Cerebellar cortex (tissue), 1 donor: ENCODE measurements around the gene DSCAML1.

Experiments
- DNase-seq: peaks from one replicate; pipeline ENCODE4 v3.0.0-alpha.2; 2015; ENCODE audit warnings: low spot score

DSCAML1 gene

DNA sequence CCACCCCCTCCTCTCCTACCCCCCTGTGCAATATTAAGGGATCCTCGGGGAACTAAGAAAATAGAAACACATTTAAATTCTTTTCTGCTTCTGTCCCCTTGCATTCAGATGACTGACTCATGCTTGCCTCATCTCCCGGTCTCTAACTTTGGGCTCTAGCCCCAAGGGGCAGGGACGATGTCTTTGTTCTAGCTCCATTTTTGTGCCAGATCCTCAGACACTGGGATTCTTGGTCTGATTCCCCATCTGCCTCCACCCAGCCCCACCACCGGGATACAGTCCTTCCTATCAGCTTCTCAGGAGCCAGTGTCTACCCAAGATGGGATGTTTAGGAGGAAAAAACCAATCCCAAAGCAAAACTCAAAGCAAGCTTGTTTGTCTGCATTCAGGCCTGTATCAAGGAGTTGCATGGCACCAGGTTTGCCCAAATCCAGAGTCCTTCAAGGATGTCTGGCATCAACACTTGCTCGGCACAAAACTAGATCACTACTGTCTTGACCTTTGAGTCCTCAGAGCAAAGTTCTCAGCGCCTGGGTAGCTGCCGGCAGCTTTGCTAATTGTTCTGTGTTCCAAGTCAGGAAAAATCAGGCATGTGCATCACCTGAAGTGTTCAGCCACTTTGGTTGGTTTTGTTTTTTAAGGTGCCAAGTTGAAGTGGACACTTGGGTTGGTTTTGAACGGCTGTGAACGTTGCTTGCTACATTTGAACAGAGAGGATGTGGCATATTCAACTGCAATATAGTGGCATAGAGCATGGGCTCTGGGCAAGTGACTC, 212.8 kb downstream of the DSCAML1 start:
- no peak for DNase-seq

DNA sequence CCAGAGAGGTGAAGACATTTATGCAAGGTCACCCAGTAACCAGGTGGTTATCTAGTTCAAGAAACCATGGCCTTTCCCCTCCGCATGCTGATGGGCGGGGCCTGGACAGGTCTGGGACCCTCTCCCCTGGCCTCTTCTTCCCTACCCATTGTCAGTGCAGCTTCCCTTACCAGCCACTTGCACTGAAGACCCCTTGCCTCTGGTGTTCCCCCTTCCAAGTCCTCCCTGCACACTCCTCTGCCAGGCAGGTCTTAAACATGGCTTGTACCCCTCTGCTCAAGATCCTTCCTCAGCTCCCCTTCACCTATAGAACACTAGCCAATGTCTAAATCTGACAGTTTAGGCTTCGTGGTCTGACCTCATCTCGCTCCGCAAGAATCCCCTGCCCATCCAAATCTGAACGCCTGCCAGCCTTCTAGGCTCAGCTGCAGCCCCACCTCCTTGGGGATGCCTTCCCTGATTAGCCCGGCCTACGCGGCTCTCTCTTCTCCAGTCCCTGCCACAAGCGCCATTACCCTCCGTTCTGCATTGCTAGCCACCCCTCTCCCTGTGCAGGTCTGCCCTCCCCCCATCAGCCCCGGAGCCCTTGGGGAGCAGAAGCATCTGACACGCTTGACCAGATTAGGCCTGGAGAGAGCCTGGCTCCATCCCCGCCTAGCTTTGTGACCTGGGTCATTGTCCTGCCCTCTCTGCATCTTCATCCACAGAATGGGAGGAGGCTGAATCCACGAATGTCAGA, 213.8 kb downstream of the DSCAML1 start:
- DNase-seq: no peak

DNA sequence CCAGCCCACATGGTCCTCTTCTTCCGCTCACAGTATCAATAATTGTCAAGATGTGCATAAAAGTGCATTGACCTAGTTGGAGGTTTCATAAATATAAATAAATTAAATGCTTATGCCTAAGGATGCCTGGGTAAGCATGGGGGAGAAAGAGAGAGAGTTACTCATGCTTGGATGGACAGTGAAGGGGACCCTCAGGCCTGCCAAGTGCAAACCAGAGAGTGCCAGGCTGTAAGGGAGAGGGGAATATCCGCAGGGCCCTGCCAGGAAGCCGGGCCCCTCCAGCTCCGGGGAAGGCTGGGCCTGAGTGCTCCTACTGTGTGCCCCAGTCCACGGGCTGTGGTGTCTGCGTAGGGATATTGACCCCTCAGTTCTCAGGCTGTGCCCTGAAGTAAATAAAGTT, 214.6 kb downstream of the DSCAML1 start:
- DNase-seq: no peak

DNA sequence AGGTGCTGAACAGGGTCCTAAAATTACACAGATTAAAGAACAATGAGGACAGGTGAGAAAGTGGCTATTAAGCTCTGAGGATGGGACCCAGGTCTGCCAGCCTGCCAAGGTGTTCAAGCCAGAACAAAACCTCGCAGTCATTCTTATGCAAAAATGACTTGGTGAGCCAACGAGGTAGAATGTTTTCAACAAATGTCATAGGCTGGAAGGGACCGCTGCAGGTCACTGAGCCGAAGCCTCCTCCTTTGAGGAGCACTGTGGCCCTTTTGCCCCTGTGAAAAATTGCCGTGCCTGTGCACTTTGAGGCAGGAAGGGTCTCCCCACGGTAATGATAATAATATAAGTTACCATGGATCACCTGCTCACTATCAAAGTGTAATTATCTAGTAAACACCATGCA, 216.2 kb downstream of the DSCAML1 start:
- no peak for DNase-seq

DNA sequence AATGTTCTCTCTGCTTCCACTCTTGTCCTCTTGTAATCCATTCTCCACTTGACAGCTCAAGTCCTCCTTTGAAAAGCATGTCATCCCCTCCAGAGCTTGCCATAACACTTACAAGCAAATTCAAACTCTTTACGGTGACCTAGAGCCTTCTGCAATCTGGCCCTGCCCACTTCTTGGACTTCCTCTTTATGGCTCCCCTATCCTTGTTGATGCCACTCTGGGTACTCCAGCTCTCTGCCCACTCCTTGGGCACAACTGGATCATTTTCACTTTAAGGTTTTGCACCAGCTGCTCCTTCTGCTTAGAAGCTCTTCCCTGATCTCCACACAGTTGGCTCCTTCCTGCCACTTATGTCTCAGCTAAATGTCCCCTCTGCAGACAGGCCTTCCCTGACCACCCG, 217.9 kb downstream of the DSCAML1 start:
- DNase-seq: no peak

DNA sequence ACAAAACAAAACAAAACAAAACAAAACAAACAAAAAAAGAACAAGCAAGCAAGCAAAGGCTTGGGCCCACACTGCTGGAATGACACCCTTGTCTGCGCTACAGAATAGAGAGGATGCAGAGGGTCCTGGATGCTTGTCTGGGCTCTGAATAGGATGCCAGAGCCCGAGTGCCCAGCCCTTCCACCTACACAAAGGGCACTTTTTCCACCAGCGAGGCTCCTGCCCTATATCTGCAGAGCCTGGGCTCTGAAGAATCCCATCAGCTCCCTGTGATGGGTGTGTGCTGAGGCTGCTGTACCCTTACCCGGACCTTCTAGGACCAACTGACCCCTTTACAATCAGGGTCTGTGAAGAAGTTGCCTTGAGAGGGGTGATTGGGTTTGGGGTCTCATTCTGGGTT, 221.2 kb downstream of the DSCAML1 start:
- no peak for DNase-seq

DNA sequence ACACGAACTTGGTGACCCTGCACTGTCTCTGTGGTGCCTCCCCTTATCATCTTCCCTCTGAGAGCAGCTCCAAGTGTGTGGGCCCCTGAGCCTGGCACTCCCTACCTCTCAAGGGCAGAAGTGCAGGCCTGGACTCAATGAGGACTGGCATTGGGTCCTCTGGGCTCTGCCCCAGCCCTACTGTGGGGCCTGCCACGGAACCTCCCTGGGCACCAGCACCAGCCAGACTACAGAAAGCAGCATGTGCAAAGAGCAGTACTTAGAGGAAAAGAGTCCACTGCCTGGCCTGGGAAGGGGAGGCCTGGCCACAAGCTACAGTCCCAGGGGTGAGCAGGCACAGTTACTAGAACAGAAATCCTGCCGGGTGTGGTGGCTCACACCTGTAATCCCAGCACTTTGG, 222.5 kb downstream of the DSCAML1 start:
- no peak for DNase-seq

DNA sequence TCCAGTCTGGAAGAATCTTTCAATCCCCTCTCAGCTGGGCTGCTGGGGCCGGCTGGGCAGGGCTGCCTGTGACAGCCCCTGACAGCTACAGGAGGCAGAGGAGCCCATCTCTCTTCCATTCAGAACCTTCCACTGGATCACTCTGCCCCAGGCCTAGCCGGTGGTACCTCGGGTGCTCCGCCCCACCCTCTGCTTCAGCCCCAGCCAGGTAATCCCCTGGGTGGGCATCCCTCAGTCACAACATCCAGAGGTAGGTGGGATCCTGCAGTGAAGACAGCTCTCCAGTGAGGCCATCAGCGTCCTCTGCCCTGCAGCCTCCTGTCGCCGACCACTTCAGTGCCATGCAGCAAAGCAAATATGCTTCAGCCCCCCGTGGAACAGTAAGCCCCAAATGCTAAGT, 223.7 kb downstream of the DSCAML1 start:
- no peak for DNase-seq

DNA sequence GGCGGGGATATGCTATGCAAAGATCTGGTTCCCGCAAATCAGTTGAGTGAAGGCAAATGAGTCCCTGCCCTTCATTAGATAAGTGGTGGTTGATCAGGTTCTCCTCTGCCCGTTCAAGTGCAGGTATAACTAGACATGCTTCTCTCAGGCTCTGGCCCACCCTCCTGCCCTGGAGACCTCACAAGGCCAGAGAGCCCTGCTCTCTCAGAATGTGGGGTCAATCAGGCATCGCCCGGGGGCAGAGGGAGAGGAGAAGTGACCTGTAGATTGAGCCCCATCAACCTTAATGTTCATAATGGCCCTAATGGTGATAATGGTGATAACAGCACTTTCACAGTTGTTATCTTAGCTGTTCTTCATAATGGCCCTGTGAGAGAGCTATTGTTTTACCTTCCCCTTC, 224.3 kb downstream of the DSCAML1 start:
- DNase-seq: no peak

DNA sequence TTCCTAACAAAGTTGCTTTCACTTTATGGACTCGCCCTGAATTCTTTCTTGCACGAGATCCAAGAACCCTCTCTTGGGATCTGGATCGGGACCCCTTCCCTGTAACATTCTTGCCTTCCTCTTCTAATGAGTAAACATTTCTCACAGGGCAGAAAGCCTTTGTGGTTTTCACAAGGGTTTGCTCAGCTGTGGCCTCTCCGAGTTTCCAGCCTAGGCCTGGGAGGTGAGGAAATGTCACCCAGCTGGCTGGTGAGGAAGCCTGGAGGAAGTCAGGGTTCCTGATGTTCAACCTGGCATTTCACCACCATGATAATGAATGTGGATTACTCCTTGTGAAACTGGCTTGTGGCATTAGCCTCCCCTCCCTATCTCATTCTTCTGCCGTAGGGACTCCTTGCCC, 224.9 kb downstream of the DSCAML1 start:
- DNase-seq: no peak

DNA sequence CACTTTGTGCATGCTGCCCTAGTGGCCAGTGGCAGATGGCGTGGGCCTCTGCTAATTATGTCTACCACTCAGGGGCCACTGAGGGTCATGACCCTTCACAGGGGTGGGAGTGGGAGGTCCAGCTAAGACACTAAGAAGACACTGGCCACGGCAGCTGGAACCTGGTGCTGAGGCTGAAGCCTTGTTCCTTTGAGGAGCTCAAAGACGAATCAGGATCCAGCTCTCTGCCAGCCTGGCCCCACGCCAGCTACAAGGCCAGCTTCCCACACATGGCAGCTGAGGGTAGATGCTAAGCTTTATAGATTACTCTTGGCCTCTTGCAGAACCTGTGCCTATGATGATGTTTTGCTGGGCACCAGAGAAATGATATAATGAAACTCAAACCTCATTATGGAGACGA, 226.3 kb downstream of the DSCAML1 start:
- peak; percentile 46 for DNase-seq

DNA sequence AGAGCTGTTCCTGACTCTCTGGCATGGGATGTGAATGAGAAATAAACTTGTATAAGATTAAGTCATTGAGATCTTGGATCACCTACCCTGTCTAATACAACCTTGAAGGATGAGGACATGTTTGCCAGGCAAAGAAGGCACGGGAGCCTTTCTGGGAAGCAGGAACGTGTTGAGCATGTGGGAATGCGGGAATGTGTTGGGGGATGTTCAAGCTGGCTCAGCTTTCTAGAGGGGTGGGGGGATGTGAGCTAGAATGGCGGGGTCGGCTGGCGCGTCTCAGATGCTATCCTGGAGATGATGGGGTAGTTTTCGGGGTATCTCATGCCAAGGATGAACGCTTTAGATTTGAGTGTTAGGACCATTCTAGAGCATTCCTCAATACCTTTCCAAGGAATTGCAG, 227.1 kb downstream of the DSCAML1 start:
- DNase-seq: no peak

DNA sequence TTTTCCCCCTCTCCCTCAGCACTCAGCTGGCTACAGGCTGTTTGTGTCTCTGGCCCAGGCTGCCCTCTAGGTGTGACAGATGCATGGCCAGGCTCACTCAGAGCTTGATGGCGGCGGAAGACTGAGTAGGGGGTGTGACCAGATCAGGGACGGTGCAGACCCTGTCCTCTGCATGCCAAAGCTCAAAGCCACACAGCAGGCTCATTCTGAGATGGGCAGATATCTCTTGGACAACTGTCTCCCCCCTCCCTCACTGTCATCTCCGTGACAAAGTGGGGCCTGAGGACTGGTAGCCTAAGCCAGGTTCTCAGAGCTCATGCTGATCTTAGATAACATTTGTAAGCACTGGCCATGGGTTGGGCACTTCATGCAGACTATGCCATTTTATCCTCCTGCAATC, 231.3 kb downstream of the DSCAML1 start:
- DNase-seq: no peak

DNA sequence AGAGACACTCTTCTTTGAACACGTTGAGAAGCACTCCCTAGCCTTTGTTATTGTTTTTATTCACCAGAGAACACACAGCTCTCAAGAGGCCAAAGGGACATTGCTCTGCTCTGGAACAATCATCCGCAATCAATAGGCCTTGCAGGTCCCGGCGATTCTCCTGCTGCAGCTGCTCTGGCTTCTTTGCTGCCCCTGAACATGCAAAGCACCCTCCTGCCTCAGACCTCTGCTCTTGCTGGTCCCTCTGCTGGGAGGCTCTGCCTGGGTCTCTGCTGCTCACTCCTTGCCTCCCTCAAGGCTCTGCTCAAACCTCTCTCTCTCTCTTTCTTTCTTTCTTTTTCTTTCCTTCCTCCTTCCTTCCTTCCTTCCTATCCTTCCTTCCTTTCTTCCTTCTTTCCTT, 232.7 kb downstream of the DSCAML1 start:
- no peak for DNase-seq

DNA sequence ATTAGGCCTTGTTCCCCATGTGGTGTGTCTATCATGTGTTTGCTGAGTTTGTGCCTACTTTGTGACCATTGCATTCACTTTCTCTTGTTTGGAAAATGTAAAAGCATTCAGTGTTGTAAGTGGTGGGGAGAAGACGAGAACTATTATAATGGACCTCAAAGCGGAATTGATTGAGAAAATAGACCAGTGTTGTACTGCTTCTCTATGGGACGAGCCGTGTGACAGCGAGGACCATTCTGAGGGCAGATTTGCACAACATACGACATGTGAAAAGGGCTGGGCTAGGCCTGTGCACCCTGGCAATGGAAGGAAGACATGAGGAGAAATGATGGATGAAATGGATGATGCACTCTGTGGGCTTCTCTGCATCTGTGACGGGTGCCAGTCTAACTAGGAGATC, 233.5 kb downstream of the DSCAML1 start:
- DNase-seq: no peak

DNA sequence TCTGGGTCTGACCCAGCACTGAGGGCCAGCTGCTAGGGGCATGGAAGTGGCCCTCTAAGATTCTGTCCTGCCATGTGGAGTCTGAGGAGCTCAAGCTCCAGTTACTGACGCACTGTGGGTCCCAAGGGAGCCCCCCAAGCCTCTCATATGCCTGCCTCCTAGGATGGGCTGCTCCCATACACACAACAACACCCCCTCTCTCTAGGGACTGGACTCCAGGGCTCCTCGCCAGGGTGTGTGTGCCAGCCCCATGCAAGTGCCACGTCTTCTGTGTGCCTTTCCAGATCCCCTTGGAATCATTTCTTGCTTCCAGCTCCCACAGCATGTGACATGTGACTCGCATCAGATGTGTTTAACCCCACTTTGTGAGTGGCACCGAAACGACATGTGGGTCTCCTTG, 234.9 kb downstream of the DSCAML1 start:
- no peak for DNase-seq

DNA sequence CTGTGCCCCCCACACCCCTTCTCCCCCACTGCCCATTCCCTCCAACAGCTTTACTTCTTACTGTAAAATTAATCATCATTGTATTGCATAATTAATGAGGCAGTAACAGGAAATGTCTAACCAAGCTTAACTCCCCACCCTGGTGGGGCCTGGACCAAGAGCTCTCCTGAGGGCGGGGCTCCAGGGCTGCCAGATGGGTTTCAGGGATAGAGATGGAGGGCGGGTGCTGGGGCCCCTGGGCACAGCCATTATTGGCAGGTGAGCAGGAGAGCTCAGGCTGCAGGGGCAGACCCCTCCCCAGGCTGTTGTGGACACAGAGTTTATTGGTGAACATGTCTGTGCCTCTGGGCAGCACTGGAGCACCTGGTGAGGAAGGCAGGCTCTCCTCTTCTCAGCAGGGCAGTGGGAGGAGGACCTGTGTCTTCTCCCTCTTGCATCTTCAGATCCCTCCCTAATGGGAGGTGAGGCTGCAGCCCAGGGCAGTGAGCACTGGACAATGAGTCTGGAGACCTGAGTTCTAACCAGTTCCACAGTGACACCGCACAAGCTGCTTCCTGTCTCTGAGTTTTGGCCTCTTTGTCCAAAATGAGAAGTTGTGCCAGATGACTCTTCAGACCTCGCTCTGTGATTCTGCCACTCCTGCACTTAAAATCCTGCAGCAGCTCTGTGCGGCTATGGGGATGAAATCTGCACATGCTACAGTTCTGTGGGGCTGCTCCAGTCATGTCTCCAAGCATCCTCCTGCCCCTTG, 236.1 kb downstream of the DSCAML1 start:
- DNase-seq: no peak

DNA sequence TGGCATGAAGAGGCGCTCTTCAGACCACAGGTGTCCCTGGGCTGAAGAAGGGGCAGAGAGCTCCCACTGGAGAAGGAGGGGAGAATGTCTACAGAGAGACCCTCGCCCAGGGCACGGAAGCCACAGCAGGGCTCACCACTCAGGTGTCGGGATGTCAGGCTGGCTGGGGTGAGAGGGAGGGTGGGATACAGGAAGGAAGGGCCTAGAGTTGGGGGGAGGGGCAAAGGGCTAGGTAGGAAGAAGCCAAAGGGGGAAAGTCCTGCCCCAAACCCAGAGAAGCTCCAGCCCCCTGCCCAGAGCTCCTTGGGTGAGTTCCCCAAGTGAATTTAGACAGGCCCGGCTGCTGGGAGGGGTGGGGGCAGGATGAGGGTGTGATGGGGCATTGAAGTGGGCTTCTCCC, 237.3 kb downstream of the DSCAML1 start:
- DNase-seq: no peak

DNA sequence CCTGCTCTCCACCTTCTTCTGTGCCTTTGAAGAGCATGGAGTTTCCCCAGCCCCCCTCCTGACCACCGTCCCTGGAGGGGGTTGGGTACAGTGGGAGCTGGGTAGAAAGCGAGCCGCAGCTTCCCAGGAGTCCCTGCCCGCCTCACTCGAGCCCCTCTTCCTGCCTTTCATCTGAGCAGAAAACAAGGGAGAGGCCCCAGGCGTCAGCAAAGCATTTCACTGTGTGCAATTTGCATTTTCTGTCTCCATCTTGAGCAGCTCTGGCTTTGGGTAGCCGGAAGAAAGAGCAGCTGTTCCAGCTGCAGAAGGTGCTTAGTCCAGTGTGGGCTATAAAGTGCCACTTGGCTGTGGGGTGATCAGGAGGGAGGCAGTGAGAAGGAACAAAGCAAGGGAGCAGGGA, 239.7 kb downstream of the DSCAML1 start:
- DNase-seq: no peak

DNA sequence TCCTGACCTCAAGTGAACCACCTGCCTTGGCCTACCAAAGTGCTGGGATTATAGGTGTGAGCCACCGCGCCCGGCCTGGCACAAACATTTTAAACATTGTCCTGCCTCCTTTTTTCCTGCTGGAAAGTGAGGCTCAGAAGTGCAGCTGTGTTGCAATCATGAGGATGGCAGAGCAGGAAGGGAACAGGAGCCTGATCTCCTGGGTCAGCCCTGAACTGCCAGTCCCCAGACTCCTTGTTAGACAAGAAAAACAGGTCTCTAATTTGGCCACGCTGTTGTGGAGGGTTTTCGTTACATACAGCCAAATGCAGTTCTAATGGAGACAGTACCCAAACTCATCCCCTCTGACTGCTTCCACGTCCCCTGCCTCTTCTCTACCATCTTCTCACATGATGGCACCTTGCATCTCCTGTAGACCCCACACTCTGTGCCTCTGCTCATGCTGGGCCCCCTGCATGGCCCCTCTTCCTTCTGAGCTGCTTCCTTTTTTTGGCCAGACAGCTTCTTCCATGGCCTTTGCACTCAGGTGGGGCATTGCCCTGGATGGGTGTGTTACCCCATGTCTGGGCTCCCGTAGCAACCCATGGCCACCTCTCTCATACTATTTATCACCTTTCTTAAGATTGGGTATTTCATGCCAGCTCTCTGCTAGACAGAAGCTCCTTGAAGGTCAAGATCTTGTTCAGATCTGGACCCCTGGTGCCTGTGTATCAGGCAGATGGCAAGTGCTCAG, 242.2 kb downstream of the DSCAML1 start:
- DNase-seq: no peak

DNA sequence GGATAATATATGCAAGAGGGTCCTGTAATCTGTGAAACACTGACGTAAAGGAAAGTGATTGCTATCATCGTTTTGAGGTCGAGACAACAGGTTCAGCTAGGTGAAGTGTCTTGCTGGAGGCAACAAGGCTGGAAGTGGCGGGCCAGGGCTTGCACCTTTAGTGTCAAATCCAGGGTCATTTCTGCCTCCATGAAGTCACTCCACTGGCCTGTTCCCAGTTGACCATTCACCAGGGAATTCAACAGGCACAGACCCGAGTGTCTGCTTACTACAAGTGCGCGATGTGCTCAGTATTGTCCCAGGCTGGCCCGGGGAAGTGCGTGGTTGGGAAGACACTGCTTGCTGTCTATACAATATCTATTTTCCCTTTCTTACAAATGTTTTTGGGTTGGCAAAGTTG, 244.4 kb downstream of the DSCAML1 start:
- DNase-seq: no peak

DNA sequence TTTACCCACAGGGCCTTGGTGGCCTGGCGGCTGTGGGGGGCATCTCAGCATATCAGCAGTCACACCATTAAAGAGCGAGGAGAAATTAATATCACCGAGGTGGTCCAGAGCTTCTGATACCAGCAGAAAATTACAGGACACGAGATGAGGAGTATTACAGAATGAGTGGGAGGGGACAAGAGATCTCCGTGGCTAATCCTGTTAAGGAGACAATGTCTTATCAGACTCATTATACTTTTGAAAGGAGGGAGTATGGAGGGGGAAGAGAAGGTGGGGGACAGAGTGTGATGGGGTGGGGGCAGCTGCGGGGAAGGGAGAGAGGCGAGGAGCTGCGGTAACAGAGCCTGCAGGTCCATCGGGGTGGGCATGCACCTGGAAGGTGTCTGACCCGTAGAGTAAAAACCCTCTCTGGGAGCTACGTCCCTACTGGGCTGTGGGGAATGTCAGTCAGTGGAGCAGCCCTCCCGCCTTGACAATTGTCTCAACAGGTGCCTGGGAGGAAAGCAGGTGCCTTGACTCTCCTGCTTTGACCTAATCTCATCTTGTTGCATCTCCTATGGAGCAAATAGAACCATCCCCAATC, 245.2 kb downstream of the DSCAML1 start:
- DNase-seq: no peak
